ENCODE measurements around the gene CDH13. TPM values are rescaled to one million over a fixed set of nuclear protein-coding genes. Genes with fewer than 3 reads are reported as not detected.

Gene CDH13
- total RNA-seq, 2 experiments from 2014 or later, result not detected

DNA sequence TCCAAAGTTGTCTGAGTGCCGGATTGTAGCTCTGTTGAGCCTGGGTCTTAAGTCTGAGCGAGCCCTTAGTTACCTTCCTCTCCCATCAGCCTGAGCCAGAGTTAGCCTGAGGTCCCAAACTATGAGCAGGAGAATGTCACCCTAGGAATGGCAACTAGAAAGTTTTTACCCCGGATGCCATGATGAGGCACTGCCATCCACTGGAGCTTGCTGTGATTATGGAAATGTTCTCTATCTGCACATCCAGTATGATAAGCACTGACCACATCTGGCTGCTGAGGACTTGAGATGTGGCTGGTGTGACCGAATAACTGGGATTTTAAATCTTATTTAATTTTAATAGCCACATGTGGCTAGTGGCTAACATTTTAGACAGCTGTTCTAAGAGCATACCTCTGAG is 550.0 kb downstream of the CDH13 start:
- Mint-ChIP-seq H3K4me3 (no peak overlapping the region), H3K4me1 (ENCODE audit: low read depth) (no peaks in the 10 kb centered on the region), H3K9me3 (no peaks in the 10 kb centered on the region), H3K36me3 (no peaks in the 10 kb centered on the region), H3K27me3 (peaks cover 3% of the 10 kb centered on the region), H3K27ac (no peak overlapping the region)
- CTCF ChIA-PET, result no interaction called here
- POLR2A ChIA-PET, result no interaction called here
- intact Hi-C loops (cut with micrococcal nuclease), result no loop called here
- DNase-seq, result no peak

DNA sequence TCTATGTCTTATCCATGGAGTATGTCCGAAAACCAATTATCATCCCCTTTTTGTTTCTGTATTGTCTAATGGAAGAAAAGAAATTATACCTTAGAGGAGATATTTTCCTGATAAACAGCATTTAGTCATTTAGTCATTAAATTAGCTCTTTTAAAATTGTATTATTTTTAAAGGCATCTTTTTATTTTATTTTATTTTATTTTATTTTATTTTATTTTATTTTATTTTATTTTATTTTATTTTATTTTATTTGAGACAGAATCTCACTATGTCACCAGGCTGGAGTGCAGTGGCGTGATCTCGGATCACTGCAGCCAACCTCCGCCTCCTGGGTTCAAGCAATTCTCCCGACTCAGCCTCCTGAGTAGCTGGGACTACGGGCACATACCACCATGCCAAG is 559.1 kb downstream of the CDH13 start:
- ChIA-PET POLR2A (no interaction called here), CTCF (no interaction called here)
- intact Hi-C loops (cut with micrococcal nuclease), result no loop called here
- H3K9me3 Mint-ChIP-seq, result no peaks in the 10 kb centered on the region
- H3K36me3 Mint-ChIP-seq, result no peaks in the 10 kb centered on the region
- H3K4me1 Mint-ChIP-seq (ENCODE audit: low read depth), result peaks cover 3% of the 10 kb centered on the region
- no peak overlapping the region for H3K27ac Mint-ChIP-seq
- no peak overlapping the region for H3K4me3 Mint-ChIP-seq
- no peak for DNase-seq
- peaks cover 5% of the 10 kb centered on the region for H3K27me3 Mint-ChIP-seq

DNA sequence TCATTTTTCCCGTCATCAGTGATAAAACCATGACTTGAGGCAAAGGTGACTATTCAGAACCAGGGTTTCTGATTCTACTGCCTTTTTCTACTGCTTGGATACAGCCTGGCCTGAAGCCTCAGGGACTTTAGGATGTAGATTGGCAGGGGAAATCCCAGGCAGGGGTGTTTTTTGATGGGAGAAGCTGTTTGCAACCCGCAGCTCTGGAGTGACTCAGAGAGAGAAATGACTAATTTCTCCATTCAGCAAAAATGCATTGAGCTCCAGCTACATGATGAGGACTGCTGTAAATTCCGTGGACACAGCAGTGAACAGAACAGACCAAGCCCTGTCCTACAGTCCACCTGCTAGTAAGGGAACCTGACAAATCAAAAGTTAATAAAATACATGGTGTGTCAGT is 560.6 kb downstream of the CDH13 start:
- Mint-ChIP-seq H3K4me3 (no peak overlapping the region), H3K27ac (no peak overlapping the region), H3K4me1 (ENCODE audit: low read depth) (peaks cover 3% of the 10 kb centered on the region), H3K36me3 (no peaks in the 10 kb centered on the region), H3K27me3 (peaks cover 6% of the 10 kb centered on the region), H3K9me3 (no peaks in the 10 kb centered on the region)
- POLR2A ChIA-PET, result no interaction called here
- CTCF ChIA-PET, result no interaction called here
- peak; percentile 43 for DNase-seq
- intact Hi-C loops (cut with micrococcal nuclease), result no loop called here

DNA sequence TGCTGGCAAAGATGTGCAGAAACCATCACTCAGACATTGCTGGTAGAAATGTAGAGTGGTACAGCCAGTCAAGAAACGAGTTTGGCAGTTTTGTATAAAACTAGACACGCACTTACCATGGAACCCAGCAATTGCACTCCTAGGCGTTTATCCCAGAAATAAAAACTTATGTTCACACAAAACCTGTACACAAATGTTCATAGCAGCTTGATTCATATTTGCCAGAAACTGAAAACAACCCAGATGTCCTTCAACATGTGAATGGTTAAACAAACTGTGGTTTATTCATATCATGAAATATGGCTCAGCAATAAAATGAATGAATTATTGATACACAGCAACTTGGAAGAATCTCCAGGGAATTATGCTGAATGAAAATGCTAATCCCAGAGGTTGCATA is 570.0 kb downstream of the CDH13 start:
- ChIA-PET POLR2A (no interaction called here), CTCF (no interaction called here)
- no peaks in the 10 kb centered on the region for H3K27me3 Mint-ChIP-seq
- no peaks in the 10 kb centered on the region for H3K36me3 Mint-ChIP-seq
- H3K27ac Mint-ChIP-seq, result no peak overlapping the region
- no peak for DNase-seq
- intact Hi-C loops (cut with micrococcal nuclease), result loop anchor here (2.0 kb wide), 1 partner anchor 76 kb away; no protein-coding TSS in a partner anchor
- no peaks in the 10 kb centered on the region for H3K4me1 Mint-ChIP-seq (ENCODE audit: low read depth)
- H3K4me3 Mint-ChIP-seq, result no peak overlapping the region
- H3K9me3 Mint-ChIP-seq, result peaks cover 5% of the 10 kb centered on the region

DNA sequence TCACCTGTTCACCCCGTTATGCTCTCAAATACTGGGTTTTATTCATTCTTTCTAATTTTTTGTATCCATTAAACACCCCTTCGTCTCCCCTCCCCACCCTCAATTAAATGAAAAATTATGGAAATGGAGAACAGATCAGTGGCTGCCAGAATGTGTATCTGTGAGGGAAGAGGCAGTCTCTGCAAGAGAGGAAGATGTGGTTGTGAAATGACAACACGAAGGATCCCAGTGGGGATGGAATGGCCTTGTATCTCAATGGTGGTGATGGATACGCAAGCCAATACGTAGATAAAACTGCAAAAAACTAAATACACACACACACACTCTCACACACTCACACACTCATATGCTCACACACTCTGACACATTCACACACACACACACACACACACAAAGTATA is 570.7 kb downstream of the CDH13 start:
- no peak for DNase-seq
- intact Hi-C loops (cut with micrococcal nuclease), result loop anchor here (2.0 kb wide), 1 partner anchor 77 kb away; no protein-coding TSS in a partner anchor
- Mint-ChIP-seq H3K36me3 (no peaks in the 10 kb centered on the region), H3K27ac (no peak overlapping the region), H3K27me3 (no peaks in the 10 kb centered on the region), H3K4me3 (no peak overlapping the region), H3K9me3 (peaks cover 5% of the 10 kb centered on the region), H3K4me1 (ENCODE audit: low read depth) (no peaks in the 10 kb centered on the region)
- ChIA-PET CTCF (no interaction called here), POLR2A (no interaction called here)

DNA sequence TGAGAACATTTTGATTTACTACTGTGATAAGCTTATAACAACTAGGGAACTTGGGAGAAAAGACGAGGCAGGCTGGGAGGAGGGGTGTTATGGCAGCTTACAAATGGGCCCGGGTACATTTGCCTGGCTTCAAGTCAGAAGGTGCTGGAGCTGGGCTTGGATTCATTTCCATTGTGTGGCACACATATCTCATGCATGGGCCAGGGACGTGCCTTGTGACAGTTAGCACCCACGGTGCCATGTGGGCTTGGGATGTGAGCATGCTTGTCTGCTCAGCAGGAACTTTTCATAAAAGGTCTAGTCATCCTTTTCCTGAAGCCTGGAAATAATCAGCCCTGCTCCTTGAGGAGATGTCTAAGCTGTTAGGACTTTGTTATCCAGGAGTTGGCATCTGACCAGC is 572.2 kb downstream of the CDH13 start:
- CTCF ChIA-PET, result no interaction called here
- H3K27me3 Mint-ChIP-seq, result no peaks in the 10 kb centered on the region
- H3K36me3 Mint-ChIP-seq, result no peaks in the 10 kb centered on the region
- H3K4me3 Mint-ChIP-seq, result no peak overlapping the region
- no peaks in the 10 kb centered on the region for H3K4me1 Mint-ChIP-seq (ENCODE audit: low read depth)
- intact Hi-C loops (cut with micrococcal nuclease), result no loop called here
- no peak for DNase-seq
- POLR2A ChIA-PET, result no interaction called here
- peaks cover 5% of the 10 kb centered on the region for H3K9me3 Mint-ChIP-seq
- H3K27ac Mint-ChIP-seq, result no peak overlapping the region

DNA sequence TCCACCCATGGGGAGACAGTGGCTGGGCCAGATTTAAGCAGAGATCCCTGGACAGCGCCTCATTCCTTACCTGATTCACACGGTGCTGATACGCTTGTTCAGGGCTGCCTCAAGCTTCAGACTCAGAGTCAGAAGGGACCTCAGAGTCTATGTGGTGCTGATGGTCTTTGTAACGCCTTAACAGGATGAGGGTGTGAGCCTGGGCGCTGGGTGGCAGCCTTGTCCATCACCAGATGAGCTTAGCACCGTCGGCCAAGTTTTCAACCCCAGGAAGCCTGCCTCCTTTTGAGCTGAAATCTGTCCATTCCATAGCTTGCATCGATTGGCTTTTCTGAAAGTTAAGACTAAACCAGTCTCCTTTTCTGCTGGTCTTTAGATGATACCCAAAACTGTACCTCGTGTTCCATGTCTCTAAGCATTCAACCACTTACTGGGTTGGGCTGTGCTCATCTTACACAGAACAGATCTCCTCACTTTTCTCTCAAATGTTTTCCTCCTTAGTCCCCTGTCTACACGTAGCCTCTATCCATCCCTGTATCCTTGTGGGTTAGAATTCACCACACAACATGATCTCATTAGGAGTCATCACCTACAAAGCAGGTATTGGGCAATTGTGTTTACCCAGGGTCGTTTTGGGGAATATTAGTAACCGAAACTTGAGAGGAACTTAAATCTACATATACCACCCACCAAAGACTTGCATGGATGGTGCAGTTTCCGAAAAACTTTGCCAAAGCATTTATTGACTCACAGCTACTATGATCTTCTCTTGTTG is 573.4 kb downstream of the CDH13 start:
- H3K27ac Mint-ChIP-seq, result no peak overlapping the region
- H3K4me1 Mint-ChIP-seq (ENCODE audit: low read depth), result no peaks in the 10 kb centered on the region
- DNase-seq, result no peak
- H3K27me3 Mint-ChIP-seq, result no peaks in the 10 kb centered on the region
- intact Hi-C loops (cut with micrococcal nuclease), result no loop called here
- ChIA-PET POLR2A (no interaction called here), CTCF (interaction anchor here (0.6 kb wide), 1 partner anchor 246 kb away, joined by 3 read pairs; no protein-coding TSS in a partner anchor)
- H3K9me3 Mint-ChIP-seq, result peaks cover 5% of the 10 kb centered on the region
- H3K4me3 Mint-ChIP-seq, result no peak overlapping the region
- H3K36me3 Mint-ChIP-seq, result no peaks in the 10 kb centered on the region

DNA sequence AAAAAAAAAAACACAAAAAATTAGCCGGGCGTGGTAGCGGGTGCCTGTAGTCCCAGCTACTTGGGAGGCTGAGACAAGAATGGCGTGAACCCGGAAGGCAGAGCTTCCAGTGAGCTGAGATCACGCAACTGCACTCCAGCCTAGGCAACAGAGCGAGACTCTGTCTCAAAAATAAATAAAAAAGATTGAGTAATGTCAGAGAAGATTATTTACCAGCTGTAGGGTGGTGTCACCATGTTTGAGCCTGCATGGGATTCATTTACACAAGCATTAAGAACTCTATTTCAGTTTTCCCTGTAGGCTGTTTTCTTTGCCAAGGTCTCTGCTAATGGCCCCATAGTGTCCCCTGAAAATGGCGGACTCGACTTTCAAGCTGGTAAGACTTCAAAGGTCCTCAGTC is 575.0 kb downstream of the CDH13 start:
- no peak for DNase-seq
- POLR2A ChIA-PET, result no interaction called here
- intact Hi-C loops (cut with micrococcal nuclease), result no loop called here
- H3K36me3 Mint-ChIP-seq, result no peaks in the 10 kb centered on the region
- no peaks in the 10 kb centered on the region for H3K9me3 Mint-ChIP-seq
- H3K4me3 Mint-ChIP-seq, result no peak overlapping the region
- CTCF ChIA-PET, result no interaction called here
- H3K27ac Mint-ChIP-seq, result no peak overlapping the region
- H3K27me3 Mint-ChIP-seq, result no peaks in the 10 kb centered on the region
- no peaks in the 10 kb centered on the region for H3K4me1 Mint-ChIP-seq (ENCODE audit: low read depth)

DNA sequence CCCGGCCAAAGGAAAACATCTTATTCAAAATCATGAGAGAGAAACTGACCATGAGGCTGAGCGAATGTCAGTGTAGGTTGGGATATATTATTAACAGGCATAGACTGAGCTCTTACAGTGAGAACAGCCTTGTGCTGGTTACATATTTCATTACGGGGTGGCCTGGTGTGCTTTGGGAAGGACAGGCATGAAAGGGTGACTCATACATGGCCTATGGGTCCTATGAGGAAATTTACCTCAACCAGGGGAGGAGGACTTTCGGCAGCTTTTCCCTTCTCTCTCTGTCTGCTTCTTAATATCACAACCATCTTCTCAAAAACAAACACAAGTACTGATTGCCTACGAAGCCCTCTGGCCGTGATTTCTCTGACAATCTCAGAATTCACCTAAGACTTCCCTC is 579.1 kb downstream of the CDH13 start:
- no peak overlapping the region for H3K27ac Mint-ChIP-seq
- no peak for DNase-seq
- no peaks in the 10 kb centered on the region for H3K9me3 Mint-ChIP-seq
- CTCF ChIA-PET, result no interaction called here
- no peaks in the 10 kb centered on the region for H3K4me1 Mint-ChIP-seq (ENCODE audit: low read depth)
- H3K27me3 Mint-ChIP-seq, result no peaks in the 10 kb centered on the region
- H3K36me3 Mint-ChIP-seq, result no peaks in the 10 kb centered on the region
- H3K4me3 Mint-ChIP-seq, result no peak overlapping the region
- intact Hi-C loops (cut with micrococcal nuclease), result no loop called here
- POLR2A ChIA-PET, result no interaction called here

DNA sequence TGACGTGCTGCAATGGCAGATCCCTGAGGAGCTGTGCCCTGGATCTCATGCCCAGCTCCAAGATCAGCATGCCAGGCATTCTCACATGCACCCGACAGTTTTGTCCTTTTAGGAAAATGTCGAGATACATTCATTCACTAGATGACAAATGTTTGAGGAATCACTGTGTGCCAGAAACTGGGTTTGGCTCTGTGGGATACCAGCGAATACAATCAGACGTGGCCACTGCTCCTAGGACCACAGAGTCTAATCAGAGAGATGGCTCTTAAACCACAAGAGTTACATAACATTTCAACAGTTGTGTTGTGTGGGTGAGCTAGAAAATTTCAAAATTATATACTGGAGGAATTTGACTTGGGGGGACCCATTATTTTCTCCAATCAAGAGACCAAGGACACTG is 579.7 kb downstream of the CDH13 start:
- ChIA-PET POLR2A (no interaction called here), CTCF (no interaction called here)
- no peak for DNase-seq
- H3K4me1 Mint-ChIP-seq (ENCODE audit: low read depth), result no peaks in the 10 kb centered on the region
- H3K27me3 Mint-ChIP-seq, result no peaks in the 10 kb centered on the region
- H3K4me3 Mint-ChIP-seq, result no peak overlapping the region
- intact Hi-C loops (cut with micrococcal nuclease), result no loop called here
- H3K27ac Mint-ChIP-seq, result no peak overlapping the region
- no peaks in the 10 kb centered on the region for H3K36me3 Mint-ChIP-seq
- no peaks in the 10 kb centered on the region for H3K9me3 Mint-ChIP-seq

DNA sequence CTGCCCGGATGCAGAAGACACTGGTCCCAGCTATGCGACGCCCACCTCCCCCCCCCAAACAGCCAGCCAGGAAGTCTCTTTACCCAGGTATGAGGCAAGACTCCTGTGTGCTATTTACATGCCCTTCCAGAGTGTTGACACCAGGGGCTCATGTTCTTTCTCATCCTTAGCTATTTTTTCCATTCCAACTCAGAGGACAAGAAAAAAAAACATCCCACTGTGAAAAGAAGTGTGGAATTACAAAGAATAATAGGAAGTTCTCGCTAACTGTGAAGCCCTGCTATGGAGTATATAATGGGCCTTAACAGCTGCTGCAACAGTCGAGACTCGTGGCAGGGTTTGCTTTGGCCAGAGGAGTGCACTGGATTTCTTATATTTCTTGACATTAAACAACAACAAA is 584.9 kb downstream of the CDH13 start:
- Mint-ChIP-seq H3K9me3 (peaks cover 5% of the 10 kb centered on the region), H3K4me1 (ENCODE audit: low read depth) (no peaks in the 10 kb centered on the region), H3K27me3 (no peaks in the 10 kb centered on the region), H3K36me3 (no peaks in the 10 kb centered on the region), H3K27ac (no peak overlapping the region), H3K4me3 (no peak overlapping the region)
- intact Hi-C loops (cut with micrococcal nuclease), result loop anchor here (10.0 kb wide), 1 partner anchor 567 kb away; no protein-coding TSS in a partner anchor
- no peak for DNase-seq
- ChIA-PET POLR2A (no interaction called here), CTCF (interaction anchor here (1.0 to 1.5 kb wide), 3 partner anchors 10 to 947 kb away, joined by 3 to 8 read pairs (median 4); no protein-coding TSS in a partner anchor)

DNA sequence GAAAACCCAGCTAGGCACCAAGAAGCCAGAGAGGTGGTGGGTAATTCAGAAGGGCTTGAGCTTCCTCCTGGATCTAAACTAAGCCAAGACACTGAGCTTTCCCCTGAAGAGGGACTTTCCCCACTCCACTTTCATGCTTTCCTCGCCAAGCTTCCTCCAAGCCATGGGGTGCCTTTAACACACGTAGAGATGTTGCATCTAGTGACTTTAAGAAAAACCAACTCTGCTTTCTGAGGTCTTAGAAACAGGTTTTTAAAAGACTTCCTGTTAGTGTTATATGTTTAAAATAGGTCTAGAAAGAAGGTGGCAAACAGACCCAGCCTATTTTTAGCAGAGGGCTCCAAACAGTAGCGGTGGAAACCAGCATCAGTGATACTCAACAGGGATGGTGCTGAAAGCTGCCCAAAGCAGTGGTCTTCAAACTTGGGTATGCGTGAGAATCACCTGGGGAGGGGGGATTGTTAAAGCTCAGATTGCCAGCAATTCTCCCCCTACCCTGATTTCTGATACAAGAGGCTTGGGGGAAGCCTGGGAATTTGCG is 585.6 kb downstream of the CDH13 start:
- POLR2A ChIA-PET, result no interaction called here
- no peak overlapping the region for H3K27ac Mint-ChIP-seq
- no peaks in the 10 kb centered on the region for H3K4me1 Mint-ChIP-seq (ENCODE audit: low read depth)
- DNase-seq, result no peak
- H3K4me3 Mint-ChIP-seq, result no peak overlapping the region
- intact Hi-C loops (cut with micrococcal nuclease), result loop anchor here (10.0 kb wide), 1 partner anchor 568 kb away; no protein-coding TSS in a partner anchor
- peaks cover 5% of the 10 kb centered on the region for H3K9me3 Mint-ChIP-seq
- no peaks in the 10 kb centered on the region for H3K27me3 Mint-ChIP-seq
- CTCF ChIA-PET, result interaction anchor here (1.0 to 1.5 kb wide), 3 partner anchors 9 to 948 kb away, joined by 3 to 8 read pairs (median 4); no protein-coding TSS in a partner anchor
- H3K36me3 Mint-ChIP-seq, result no peaks in the 10 kb centered on the region

DNA sequence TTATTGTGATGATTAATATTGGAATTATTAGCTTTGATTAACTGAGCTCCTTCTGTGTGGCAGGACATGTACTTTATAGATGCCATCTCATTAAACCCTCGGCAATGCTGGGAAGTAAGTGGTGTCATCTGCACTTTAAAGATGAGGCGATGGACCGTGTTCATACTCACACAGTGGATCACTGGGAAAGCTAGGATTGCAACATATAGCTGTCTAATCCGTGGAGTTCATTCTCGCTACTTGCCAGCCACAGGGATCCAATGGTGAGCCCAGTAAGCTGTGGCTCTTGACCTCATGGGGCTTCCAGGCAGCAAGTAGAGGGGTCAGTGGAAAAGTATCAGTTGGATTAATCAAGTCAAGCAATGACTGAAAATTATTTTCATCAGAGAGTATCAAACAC is 587.9 kb downstream of the CDH13 start:
- CTCF ChIA-PET, result interaction anchor here (1.1 to 2.6 kb wide), 2 partner anchors 758 to 951 kb away, joined by 3 to 15 read pairs; no protein-coding TSS in a partner anchor
- no peaks in the 10 kb centered on the region for H3K27me3 Mint-ChIP-seq
- peaks cover 5% of the 10 kb centered on the region for H3K9me3 Mint-ChIP-seq
- H3K4me1 Mint-ChIP-seq (ENCODE audit: low read depth), result no peaks in the 10 kb centered on the region
- DNase-seq, result no peak
- no peaks in the 10 kb centered on the region for H3K36me3 Mint-ChIP-seq
- intact Hi-C loops (cut with micrococcal nuclease), result loop anchor here (5.0 to 10.0 kb wide), 2 partner anchors 570 to 952 kb away; no protein-coding TSS in a partner anchor
- no peak overlapping the region for H3K4me3 Mint-ChIP-seq
- POLR2A ChIA-PET, result no interaction called here
- H3K27ac Mint-ChIP-seq, result no peak overlapping the region
